OCI-LY3 (cell line): ENCODE measurements around the gene TBC1D5.

Experiments
- EZH2phosphoT487 ChIP-seq: fragments of 200-600 bp; shearing (Covaris generic); IDR thresholded peaks from 2 replicates; pipeline ENCODE4 v1.6.1; 2018; ENCODE audit warnings: antibody characterized with exemption, mixed run types, low read depth
- TF ChIP-seq, protein P1 (sequence below): fragments of 200-600, 300-600 bp; sonication (generic); IDR thresholded peaks from 2 replicates; pipeline ENCODE4 v1.5.1; 2014; ENCODE audit warnings: antibody characterized with exemption, low read length, low read depth

DNA sequence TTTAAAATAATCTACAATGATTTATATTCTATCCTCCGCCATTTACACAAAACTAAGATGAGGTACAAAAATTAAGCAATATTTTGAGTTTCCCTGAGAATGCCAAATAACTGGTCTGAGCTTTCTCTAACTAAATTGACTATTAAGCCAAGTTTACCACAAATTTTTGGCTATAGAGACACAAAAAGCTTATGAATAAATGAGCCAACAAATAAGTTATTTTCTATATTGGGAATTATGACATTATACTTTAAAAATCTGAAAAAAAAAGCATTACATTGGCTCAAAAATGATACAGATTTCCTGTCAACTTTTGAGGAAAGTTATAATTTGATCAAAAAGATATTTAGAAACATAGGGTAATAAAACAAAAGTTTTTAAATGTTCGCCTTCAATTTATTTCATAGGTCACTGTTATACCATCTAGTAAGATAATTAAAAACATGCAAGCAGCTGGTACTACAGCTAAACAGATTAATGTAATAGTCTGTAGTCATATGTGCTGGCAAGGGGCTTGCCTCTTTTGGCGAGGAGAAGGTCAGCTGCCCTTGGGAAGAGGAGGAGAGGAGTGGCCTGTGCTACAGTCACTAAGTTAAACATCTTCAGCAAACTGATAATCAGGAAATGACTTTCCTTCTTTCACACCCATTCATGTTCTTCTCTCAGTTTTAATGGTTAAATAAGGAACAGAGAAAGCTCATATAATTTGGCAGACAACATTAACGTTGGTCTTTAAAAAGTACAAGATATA is 318.5 kb downstream of the TBC1D5 start:
- TF ChIP-seq, protein P1, sequence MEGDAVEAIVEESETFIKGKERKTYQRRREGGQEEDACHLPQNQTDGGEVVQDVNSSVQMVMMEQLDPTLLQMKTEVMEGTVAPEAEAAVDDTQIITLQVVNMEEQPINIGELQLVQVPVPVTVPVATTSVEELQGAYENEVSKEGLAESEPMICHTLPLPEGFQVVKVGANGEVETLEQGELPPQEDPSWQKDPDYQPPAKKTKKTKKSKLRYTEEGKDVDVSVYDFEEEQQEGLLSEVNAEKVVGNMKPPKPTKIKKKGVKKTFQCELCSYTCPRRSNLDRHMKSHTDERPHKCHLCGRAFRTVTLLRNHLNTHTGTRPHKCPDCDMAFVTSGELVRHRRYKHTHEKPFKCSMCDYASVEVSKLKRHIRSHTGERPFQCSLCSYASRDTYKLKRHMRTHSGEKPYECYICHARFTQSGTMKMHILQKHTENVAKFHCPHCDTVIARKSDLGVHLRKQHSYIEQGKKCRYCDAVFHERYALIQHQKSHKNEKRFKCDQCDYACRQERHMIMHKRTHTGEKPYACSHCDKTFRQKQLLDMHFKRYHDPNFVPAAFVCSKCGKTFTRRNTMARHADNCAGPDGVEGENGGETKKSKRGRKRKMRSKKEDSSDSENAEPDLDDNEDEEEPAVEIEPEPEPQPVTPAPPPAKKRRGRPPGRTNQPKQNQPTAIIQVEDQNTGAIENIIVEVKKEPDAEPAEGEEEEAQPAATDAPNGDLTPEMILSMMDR: no peak
- no peak for TF ChIP-seq EZH2phosphoT487
